Measurements from ENCODE around the gene RIPK1. TPM values are rescaled to one million over a fixed set of nuclear protein-coding genes. Genes with fewer than 3 reads are reported as not detected.

RIPK1 gene
- total and polyA plus RNA-seq, 3 donors from 2014 or later: 14.3 to 19.3 (median 16.7) TPM

DNA sequence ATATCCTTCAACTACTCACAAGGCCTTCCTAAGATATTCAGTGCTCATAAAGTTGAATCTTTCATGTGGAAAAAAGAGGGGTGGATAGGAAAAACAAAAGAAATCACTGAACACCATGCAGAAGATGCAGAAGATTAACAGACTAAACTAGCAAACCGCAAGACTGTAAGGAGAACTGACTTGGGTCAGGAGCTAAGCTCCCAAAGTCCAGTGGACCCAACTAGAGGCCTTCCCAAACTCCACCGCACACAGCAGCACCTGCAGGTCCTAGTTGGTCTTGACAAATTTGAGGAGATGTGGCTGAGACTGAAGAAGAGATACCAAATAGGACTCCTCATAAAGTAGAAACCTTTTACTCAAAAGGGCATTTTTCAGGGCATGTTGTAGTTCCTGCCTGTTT lies 3.3 kb downstream of the RIPK1 start:
- Histone ChIP-seq H3K27me3 (no peaks in the 10 kb centered on the region), H3K36me3 (ENCODE audit: low read depth, missing control alignments) (no peaks in the 10 kb centered on the region), H3K9me3 (no peaks in the 10 kb centered on the region), H3K4me3 (no peak overlapping the region), H3K27ac (no peak overlapping the region), H3K4me1 (peaks cover 4% of the 10 kb centered on the region)
- intact Hi-C loops (cut with DNase I; ENCODE audit: low total_unique reads): no loop called here
- no peak for DNase-seq
- no peak for TF ChIP-seq POLR2A (IDR thresholded peaks at IDR 0.05)
- TF ChIP-seq, protein P1, sequence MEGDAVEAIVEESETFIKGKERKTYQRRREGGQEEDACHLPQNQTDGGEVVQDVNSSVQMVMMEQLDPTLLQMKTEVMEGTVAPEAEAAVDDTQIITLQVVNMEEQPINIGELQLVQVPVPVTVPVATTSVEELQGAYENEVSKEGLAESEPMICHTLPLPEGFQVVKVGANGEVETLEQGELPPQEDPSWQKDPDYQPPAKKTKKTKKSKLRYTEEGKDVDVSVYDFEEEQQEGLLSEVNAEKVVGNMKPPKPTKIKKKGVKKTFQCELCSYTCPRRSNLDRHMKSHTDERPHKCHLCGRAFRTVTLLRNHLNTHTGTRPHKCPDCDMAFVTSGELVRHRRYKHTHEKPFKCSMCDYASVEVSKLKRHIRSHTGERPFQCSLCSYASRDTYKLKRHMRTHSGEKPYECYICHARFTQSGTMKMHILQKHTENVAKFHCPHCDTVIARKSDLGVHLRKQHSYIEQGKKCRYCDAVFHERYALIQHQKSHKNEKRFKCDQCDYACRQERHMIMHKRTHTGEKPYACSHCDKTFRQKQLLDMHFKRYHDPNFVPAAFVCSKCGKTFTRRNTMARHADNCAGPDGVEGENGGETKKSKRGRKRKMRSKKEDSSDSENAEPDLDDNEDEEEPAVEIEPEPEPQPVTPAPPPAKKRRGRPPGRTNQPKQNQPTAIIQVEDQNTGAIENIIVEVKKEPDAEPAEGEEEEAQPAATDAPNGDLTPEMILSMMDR (IDR thresholded peaks at IDR 0.05): no peak
- 64 to 83% methylated on average over 2 of the region's 2 CpGs for WGBS, 2 donors

DNA sequence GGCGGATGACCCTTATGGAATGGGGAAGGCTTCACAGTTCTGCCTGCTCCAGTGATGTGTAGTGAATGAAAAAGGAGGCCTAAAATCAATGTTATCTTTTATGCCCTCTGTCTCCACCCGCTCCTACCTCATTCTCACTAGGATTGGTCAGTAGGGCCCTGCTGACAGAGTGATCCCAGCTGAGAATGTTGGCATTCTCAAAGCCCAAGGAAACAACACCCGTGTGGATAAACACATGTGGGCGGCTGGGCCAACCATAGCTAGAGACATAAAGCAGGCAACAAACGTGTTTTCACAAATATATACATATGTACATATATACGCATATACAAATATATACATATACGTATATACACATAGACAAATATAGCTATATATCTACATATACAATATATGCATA lies 4.5 kb downstream of the RIPK1 start:
- no peak overlapping the region for H3K4me3 ChIP-seq
- 79 to 92% methylated on average over 7 of the region's 7 CpGs for WGBS, 2 donors
- TF ChIP-seq, protein P1 (IDR thresholded peaks at IDR 0.05): no peak
- TF ChIP-seq POLR2A (IDR thresholded peaks at IDR 0.05): no peak
- no peak for DNase-seq
- intact Hi-C loops (cut with DNase I; ENCODE audit: low total_unique reads): no loop called here
- H3K27me3 ChIP-seq: no peaks in the 10 kb centered on the region
- H3K4me1 ChIP-seq: peaks cover 4% of the 10 kb centered on the region
- no peaks in the 10 kb centered on the region for H3K36me3 ChIP-seq (ENCODE audit: low read depth, missing control alignments)
- H3K27ac ChIP-seq: no peak overlapping the region
- H3K9me3 ChIP-seq: no peaks in the 10 kb centered on the region

DNA sequence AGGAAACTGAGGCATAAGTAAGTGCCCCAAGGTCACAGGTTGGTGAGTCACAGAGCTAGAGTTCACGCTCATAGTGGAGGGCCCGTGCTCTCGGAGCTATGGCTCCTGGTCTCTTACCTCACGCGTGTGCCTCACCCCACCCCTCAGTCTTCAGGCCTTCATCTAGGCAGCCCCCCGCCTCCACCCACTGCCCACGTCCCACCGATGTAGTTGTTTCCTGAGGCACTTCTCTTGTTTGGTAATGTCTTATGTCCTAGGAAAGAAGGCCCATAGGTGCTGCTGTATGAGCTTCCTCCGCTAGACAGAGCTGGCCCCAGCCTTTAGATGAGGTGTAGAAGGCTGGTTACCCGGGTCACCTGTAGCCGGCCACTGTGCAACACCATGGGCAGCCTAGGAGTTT lies 5.1 kb downstream of the RIPK1 start:
- Histone ChIP-seq H3K4me1 (peaks cover 4% of the 10 kb centered on the region), H3K9me3 (no peaks in the 10 kb centered on the region), H3K27ac (no peak overlapping the region), H3K27me3 (no peaks in the 10 kb centered on the region), H3K4me3 (no peak overlapping the region), H3K36me3 (ENCODE audit: low read depth, missing control alignments) (no peaks in the 10 kb centered on the region)
- intact Hi-C loops (cut with DNase I; ENCODE audit: low total_unique reads): no loop called here
- whole genome bisulfite sequencing, 2 donors: 93 to 96% methylated on average over 11 of the region's 11 CpGs
- DNase-seq: no peak
- no peak for TF ChIP-seq POLR2A (IDR thresholded peaks at IDR 0.05)
- TF ChIP-seq, protein P1 (IDR thresholded peaks at IDR 0.05): no peak

DNA sequence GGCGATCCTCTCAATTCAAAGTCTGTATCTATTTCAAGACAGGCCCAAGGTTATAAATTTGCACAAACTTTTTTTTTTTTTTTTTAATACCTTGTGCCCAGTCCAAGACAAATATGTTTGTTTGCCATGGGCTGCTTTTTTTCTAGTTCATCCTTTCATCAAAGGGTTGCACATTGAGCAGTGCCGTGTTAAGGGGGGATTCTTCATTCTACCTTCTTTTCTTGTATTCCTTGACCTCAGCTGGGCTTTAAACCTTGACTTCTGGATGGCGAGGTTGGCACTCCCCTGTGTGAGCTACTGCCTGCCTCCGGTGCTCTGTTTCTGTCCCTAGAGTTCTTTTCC lies 7.4 kb downstream of the RIPK1 start:
- DNase-seq: no peak
- TF ChIP-seq, protein P1 (IDR thresholded peaks at IDR 0.05): no peak
- no peak for TF ChIP-seq POLR2A (IDR thresholded peaks at IDR 0.05)
- no peaks in the 10 kb centered on the region for H3K9me3 ChIP-seq
- no peak overlapping the region for H3K4me3 ChIP-seq
- H3K4me1 ChIP-seq: peaks cover 4% of the 10 kb centered on the region
- intact Hi-C loops (cut with DNase I; ENCODE audit: low total_unique reads): no loop called here
- no peak overlapping the region for H3K27ac ChIP-seq
- no peaks in the 10 kb centered on the region for H3K27me3 ChIP-seq
- H3K36me3 ChIP-seq (ENCODE audit: low read depth, missing control alignments): no peaks in the 10 kb centered on the region
- 48 to 67% methylated on average over 4 of the region's 4 CpGs for WGBS, 2 donors

DNA sequence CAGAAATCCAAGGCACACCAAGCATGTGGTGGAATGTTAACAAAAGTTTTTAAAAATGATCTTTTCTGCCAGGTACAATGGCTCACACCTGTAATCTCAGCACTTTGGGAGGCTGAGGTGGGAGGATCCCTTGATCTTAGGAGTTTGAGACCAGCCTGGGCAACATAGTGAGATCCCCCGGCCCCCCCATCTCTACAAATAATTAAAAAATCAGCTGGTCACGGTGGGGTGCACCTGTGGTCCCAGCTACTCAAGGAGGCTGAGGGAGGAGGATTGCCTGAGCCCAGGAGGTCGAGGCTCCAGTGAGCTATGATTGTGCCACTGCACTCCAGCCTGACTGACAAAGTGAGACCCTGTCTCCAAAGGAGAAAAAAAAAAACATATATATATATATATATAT lies 8.0 kb downstream of the RIPK1 start:
- TF ChIP-seq, protein P1 (IDR thresholded peaks at IDR 0.05): no peak
- TF ChIP-seq POLR2A (IDR thresholded peaks at IDR 0.05): no peak
- no peak overlapping the region for H3K4me3 ChIP-seq
- H3K27ac ChIP-seq: no peak overlapping the region
- no peak for DNase-seq
- H3K9me3 ChIP-seq: no peaks in the 10 kb centered on the region
- WGBS, 2 donors: 82 to 91% methylated on average over 3 of the region's 3 CpGs
- intact Hi-C loops (cut with DNase I; ENCODE audit: low total_unique reads): no loop called here
- no peaks in the 10 kb centered on the region for H3K36me3 ChIP-seq (ENCODE audit: low read depth, missing control alignments)
- no peaks in the 10 kb centered on the region for H3K27me3 ChIP-seq
- H3K4me1 ChIP-seq: peaks cover 4% of the 10 kb centered on the region
